Neural crest cell (in vitro differentiated cells): ENCODE results near the gene RBM22. TPM values are rescaled to one million over a fixed set of nuclear protein-coding genes. Genes with fewer than 3 reads are reported as not detected.

ENCODE experiments used
- DNase-seq: peaks from one replicate; pipeline ENCODE4 v3.0.0; 2021; ENCODE audit warnings: low read depth, mixed read lengths, low spot score
- H3K27ac Mint-ChIP-seq: one replicate; pipeline ENCODE4 v1.8.0; 2021; ENCODE audit warnings: mild to moderate bottlenecking, mixed read lengths; ENCODE audit not compliant: unreplicated experiment
- H3K27me3 Mint-ChIP-seq: 2 replicates; pipeline ENCODE4 v1.8.0; 2021; ENCODE audit warnings: low read depth, mild to moderate bottlenecking, mixed read lengths
- H3K36me3 Mint-ChIP-seq: 2 replicates; pipeline ENCODE4 v1.8.0; 2021; ENCODE audit warnings: low read depth, mild to moderate bottlenecking, mixed read lengths
- H3K4me1 Mint-ChIP-seq: 2 replicates; pipeline ENCODE4 v1.8.0; 2021; ENCODE audit warnings: mixed read lengths
- H3K4me3 Mint-ChIP-seq: one replicate; pipeline ENCODE4 v1.8.0; 2021; ENCODE audit warnings: mild to moderate bottlenecking, mixed read lengths
- H3K9me3 Mint-ChIP-seq: 2 replicates; pipeline ENCODE4 v1.8.0; 2021; ENCODE audit warnings: mixed read lengths
- CTCF ChIP-seq: fragments of 200-600 bp; sonication (generic); conservative IDR thresholded peaks from 2 replicates; pipeline ENCODE4 v1.5.0; 2021; ENCODE audit warnings: antibody characterized with exemption, mild to moderate bottlenecking
- total RNA-seq: library from RNA; stranded (reverse); gene quantifications from 2 replicates; pipeline ENCODE4 v1.2.1, GENCODE V29; 2021

The RBM22 gene
- total RNA-seq, 1 donor from 2014 or later: 64.6 TPM

DNA sequence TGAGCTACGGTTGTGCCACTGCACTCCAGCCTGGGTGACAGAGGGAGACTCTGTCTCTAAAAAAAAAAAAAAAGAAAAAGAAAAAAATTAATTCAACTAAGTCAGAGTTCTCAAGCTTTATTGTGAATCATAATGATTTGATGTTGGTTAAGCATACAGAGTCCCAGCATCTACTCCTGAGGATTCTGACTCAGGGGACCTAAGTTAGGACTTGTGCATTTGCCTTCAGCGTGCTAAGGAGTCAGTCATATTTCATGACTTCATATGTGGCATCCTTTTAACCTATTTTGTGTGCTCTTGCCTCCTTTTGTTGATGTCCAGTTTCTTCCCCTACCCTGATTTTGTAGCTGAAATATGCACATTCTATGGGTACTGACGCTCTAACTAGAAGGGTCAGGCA, 36.9 kb downstream of the RBM22 start:
- no peak for DNase-seq
- Mint-ChIP-seq H3K27ac (no peak overlapping the region), H3K27me3 (peaks cover 32% of the 10 kb centered on the region), H3K4me3 (no peak overlapping the region), H3K4me1 (peaks cover 5% of the 10 kb centered on the region), H3K36me3 (no peaks in the 10 kb centered on the region), H3K9me3 (no peaks in the 10 kb centered on the region)
- no peak for TF ChIP-seq CTCF

GRCh38 chr5:150662731-150663516, 37.9 kb downstream of the RBM22 start:
- no peak overlapping the region for H3K4me3 Mint-ChIP-seq
- H3K27ac Mint-ChIP-seq: no peak overlapping the region
- H3K9me3 Mint-ChIP-seq: no peaks in the 10 kb centered on the region
- peaks cover 32% of the 10 kb centered on the region for H3K27me3 Mint-ChIP-seq
- no peak for TF ChIP-seq CTCF
- no peak for DNase-seq
- H3K36me3 Mint-ChIP-seq: no peaks in the 10 kb centered on the region
- H3K4me1 Mint-ChIP-seq: peaks cover 5% of the 10 kb centered on the region

- no peak for TF ChIP-seq CTCF
- H3K4me1 Mint-ChIP-seq: peaks cover 14% of the 10 kb centered on the region
- H3K36me3 Mint-ChIP-seq: no peaks in the 10 kb centered on the region
- H3K4me3 Mint-ChIP-seq: no peak overlapping the region
- no peak for DNase-seq
- no peak overlapping the region for H3K27ac Mint-ChIP-seq
- peaks cover 32% of the 10 kb centered on the region for H3K27me3 Mint-ChIP-seq
- no peaks in the 10 kb centered on the region for H3K9me3 Mint-ChIP-seq
These were observed 38.9 kb downstream of the RBM22 start for GRCh38 chr5:150661821-150662596.

GRCh38 chr5:150661086-150661485, 39.8 kb downstream of the RBM22 start, which contains the start of gene MYOZ3:
TSS of gene MYOZ3 (plus strand) at chr5:150661251. CDS start at chr5:150662942, 1,691 bp downstream.
- H3K9me3 Mint-ChIP-seq: no peaks in the 10 kb centered on the region
- peak within 1 kb of the TSS; percentile 93 for H3K27ac Mint-ChIP-seq
- DNase-seq: no peak
- peaks cover 14% of the 10 kb centered on the region for H3K4me1 Mint-ChIP-seq
- peak within 1 kb of the TSS; percentile 54 for H3K4me3 Mint-ChIP-seq
- peaks cover 32% of the 10 kb centered on the region for H3K27me3 Mint-ChIP-seq
- H3K36me3 Mint-ChIP-seq: no peaks in the 10 kb centered on the region
- TF ChIP-seq CTCF: no peak

GRCh38 chr5:150660108-150660831, 40.6 kb downstream of the RBM22 start:
- Mint-ChIP-seq H3K4me3 (peak overlapping the region; percentile 54), H3K27ac (no peak overlapping the region), H3K9me3 (no peaks in the 10 kb centered on the region), H3K4me1 (peaks cover 14% of the 10 kb centered on the region), H3K36me3 (no peaks in the 10 kb centered on the region), H3K27me3 (peaks cover 31% of the 10 kb centered on the region)
- no peak for TF ChIP-seq CTCF
- DNase-seq: no peak
